ENCODE results near the gene INHBA.

The INHBA gene

GRCh38 chr7:41710838-41711237, 7.9 kb upstream of the INHBA start:
- DNase-seq, result no peak

- DNase-seq, result no peak
These were observed 6.7 kb upstream of the INHBA start for GRCh38 chr7:41709621-41710020.

- DNase-seq, result no peak
These were observed 5.9 kb upstream of the INHBA start for GRCh38 chr7:41708581-41709358.

GRCh38 chr7:41706228-41706930, 3.5 kb upstream of the INHBA start:
- no peak for DNase-seq

DNA sequence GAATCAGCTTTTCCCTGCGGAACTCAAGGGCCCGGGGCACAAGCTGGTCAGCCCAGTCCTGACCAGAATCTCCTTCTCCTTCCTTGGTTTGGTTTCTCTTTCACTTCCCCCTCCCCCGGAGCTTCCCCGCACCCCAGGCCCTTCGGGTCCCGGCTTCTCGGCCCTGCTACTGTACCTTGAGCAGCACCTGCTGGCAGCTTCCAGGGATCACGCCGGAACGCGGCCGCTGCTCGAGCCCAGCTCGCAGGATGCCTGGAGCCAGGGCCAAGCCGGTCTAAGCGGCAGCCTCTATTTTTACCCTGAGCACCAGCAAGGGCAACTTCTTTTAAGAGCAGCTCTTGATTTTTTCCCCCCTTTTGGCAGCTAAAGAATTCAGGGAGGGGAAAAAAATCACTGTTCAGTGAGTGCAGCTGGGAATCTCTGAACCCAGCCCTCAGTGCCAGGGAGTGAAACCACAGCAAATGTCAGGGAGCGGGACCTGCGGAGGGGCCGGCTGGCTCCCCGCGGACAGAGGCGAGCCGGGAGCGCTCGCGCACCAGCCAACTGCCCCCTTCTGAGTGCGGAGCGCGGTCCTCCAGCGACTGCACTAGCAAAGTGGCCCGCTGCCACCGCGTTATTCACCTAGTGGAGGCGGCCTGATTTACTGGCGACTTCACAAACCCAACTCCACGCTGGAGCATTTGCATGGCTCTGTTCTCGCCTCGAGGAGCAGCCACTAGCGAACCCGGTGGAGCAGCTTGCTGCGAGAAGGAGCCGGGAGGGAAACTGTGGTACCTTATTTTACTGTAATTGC, 2.4 kb upstream of the INHBA start:
- DNase-seq, result peak; percentile 29 to 73

DNA sequence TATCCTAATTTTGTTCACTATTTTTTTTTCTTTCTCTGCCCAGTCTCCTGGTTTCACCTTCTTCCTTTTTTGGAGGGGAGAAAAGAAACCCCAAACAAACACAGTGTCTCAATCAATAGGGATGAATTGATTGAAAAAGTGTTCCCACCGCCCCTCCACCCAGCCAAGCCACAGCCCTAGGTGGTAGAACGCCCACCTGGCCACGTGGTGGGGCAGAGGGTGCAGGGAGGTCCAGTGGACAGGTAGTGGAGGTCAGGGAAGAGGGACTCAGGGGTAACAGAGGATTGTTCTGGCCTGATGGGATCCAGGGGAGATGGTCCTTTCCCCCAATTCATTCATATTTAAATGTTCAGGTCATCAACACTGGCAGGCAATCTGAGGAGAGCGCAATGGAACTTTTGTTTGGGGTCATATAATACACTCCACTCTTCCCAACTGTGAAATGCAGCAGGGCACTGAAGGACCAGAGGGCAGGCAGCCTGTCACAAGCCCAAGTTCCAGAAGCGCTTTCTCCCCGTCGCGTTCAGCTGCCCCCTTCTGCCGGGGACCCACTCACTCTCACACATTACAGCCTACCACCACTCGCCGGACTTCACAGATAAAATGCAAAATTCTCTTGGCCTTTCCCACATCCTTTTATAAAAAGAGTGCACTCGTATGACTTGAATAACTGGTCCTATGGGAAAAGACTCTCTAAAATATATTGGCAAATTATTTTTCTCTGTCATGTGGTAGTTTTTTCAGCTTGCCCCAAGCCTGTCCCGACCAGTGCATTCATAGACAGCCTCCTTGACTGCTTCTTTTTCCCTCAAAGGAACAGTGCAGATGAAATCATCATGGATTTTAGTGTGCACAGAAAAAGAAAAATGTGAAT, 1.6 kb downstream of the INHBA start:
- no peak for DNase-seq

DNA sequence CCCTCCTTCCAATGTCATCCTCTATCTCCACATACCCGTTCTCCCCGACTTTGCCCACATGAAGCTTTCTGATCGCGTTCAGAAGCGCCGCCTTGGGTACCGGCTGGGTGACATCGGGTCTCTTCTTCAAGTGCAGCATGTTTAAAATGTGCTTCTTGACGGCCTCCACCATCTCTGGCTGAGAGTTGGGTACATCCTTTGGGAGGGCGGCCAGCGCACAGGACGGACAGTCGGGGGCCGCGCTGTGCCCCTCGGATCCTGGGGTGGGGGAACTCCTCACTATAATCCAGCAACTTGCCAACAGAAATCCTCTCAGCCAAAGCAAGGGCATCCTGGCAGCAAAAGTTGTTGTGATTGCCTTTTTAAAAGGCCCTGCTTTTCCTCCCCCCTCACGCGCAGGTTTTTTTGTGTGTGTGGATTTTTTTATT, 2.8 kb downstream of the INHBA start:
- no peak for DNase-seq

GRCh38 chr7:41699516-41699915, 3.4 kb downstream of the INHBA start:
- no peak for DNase-seq

GRCh38 chr7:41698726-41699125, 4.2 kb downstream of the INHBA start:
- no peak for DNase-seq

DNA sequence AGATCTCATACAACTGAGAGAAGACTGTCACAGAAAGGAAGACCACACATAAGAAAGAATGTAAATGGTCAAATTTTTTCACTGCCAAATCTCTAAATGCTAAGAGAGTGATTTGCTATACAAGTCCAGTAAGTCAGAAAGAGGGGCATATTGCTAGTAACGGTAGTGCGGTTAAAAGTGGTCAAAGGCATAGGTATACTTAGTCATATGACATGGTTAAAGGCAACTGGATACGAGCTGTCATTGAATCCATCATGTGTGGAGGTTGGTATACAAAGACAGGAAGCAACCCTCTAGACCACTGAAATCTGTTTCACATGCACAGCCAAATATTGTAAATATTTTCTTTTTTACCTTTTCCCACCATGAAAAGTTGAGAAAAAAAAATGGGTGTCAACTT, 4.8 kb downstream of the INHBA start:
- DNase-seq, result no peak

DNA sequence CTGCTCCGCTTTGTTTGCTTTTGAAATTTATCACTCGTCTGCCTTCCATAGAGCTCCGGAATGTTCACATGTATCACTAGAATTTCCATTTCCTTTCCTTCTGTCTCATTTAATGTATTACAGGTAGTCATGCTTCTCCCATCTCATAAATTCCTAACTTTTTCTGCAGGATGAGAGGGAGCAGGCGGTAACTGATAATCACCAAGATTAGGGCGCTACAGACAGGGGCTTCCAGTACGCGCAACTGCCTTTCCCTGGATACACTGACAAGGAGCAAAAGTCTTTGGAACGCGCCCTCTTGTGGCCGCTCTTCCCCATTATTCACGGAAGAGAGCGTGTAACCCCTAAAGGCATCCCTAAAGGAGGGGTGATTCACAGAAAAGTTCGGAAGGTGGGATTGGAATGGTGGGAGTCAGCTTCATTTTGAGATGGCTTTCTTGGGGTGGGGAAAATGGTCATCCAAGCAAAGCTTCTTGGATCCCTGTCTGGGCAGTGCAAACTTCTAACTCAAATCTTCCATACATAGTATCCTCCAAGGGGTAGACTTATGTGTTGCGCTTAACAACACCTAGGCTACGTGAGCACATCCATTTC, 6.5 kb downstream of the INHBA start:
- DNase-seq, result peak; percentile 50 to 54

- no peak for DNase-seq
These were observed 7.1 kb downstream of the INHBA start for GRCh38 chr7:41695661-41696322.

DNA sequence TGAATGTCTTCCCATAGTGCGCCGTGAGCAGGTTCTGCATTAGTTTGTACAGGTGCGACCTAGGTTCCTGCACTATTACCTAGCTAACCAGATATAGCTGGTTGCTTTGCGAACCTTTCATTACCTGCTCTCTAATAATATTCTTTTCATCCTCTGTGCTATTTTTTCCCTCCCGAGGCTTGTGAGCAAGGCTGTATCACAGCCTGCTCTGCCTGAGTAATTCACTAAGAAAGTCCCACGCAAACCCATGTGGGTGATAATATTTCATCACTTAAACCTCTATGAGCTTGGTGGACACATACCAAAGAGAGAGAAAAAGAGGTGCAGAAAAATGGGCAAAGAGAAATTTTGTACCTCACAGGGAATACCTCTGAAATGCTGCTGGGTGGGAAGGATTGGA, 8.4 kb downstream of the INHBA start:
- DNase-seq, result no peak

GRCh38 chr7:41693150-41693997, 9.5 kb downstream of the INHBA start:
- peak in 1 of 2 donors; percentile 11 for DNase-seq

DNA sequence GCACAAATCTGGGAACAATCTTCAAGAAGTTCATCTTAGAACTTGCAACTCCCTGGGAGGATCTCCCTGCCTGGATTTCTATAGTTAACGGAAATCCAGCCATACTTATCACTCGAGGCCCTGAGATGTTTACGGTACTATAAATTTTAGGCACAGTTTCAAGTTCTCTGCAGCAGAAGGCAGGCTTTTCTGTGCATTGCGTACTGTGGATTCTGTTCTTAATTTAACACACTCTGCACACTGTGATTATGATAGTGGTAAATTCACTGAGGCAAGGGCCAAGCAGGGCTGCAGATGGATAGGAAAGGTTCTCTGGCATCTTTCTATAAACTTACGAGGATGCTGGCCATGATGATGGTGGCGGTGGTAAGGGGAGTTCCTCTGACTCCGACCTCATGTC, 10.6 kb downstream of the INHBA start:
- DNase-seq, result no peak

GRCh38 chr7:41691286-41692190, 11.4 kb downstream of the INHBA start:
- no peak for DNase-seq

GRCh38 chr7:41689815-41690214, 13.1 kb downstream of the INHBA start:
- DNase-seq, result no peak

DNA sequence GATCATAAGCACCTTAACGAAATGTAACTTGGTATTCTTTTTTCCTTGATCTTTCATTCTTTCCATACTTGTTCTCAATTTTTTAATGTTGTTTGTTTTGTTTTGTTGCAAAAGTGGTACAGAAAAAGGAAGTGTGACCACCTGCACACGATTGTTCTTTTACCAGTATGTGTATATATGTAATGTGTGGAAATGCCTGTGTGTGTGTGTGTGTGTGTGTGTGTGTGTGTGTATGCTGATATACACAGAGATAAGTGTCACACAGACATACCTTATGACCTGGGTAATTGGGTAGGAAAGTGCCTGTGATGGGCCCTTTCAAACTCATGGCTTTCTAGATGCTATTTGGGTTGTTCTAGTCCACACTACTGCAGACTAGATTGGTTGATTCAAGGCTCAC, 14.0 kb downstream of the INHBA start:
- DNase-seq, result no peak

DNA sequence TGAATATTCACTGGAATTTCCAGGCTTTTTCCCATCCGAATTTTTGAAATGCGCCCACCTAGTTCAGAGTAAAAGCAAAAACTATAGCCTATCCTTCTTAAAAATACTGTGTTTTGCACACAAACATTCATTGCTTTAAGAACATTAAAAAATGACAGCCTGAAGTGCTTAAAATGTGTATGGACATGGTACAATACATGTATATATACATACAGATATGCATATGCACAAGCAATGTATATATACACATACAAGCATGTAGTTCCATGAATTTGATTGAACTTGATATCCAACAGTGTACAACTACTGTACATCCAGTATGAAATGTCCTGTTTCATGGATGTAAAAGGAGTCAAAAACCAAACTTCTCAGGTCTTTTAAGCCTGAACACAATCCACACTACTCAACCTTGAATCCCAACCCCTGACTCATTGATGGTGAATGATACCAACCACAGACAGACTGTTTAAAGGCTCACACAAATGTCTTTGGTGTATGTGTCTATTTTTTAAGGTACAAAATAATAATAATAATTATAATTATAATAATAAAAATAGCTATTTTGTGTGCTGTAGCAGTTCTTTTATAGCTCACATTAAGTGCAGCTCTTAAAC, 14.8 kb downstream of the INHBA start:
- no peak for DNase-seq

Data from hippocampal formation (tissue), 2 donors.